GM18909 (cell line): ENCODE data around the gene MAPK6.
A peak's percentile ranks its signal among the peaks of the same experiment; 100 is the strongest.
"Not testable (repeated sequence)": the region's sequence is repeated elsewhere in the genome, so short reads cannot be mapped to it uniquely, and the experiment has no call there.

Source experiments
- ATAC-seq: cut with Tn5 transposase; IDR thresholded peaks from one replicate; pipeline ENCODE4 v1.9.1; 2021; ENCODE audit warnings: mild to moderate bottlenecking; ENCODE audit not compliant: unreplicated experiment, poor library complexity

MAPK6 gene

GRCh38 chr15:52018693-52019393 is at the start of gene MAPK6:
Gene MAPK6 (plus strand): TSS chr15:52019219. CDS start chr15:52046461, 27,242 bp downstream.
- ATAC-seq: peak; percentile 77

GRCh38 chr15:51969728-51970127 is 49.3 kb upstream of the MAPK6 start:
- ATAC-seq: no peak

GRCh38 chr15:51970132-51970817 is 48.7 kb upstream of the MAPK6 start:
- no peak for ATAC-seq

- peak; percentile 19 for ATAC-seq
These were observed 48.0 kb upstream of the MAPK6 start for GRCh38 chr15:51971032-51971374.

- peak; percentile 88 for ATAC-seq
These were observed 47.5 kb upstream of the MAPK6 start, which contains the start of gene LEO1 for GRCh38 chr15:51971375-51972133. Gene LEO1 (minus strand): TSS chr15:51971778. CDS start chr15:51971745, 33 bp downstream.

GRCh38 chr15:51973220-51973619 is 45.8 kb upstream of the MAPK6 start:
- ATAC-seq: no peak

- no peak for ATAC-seq
These were observed 45.2 kb upstream of the MAPK6 start for GRCh38 chr15:51973775-51974174.

GRCh38 chr15:51982013-51982769 is 36.8 kb upstream of the MAPK6 start:
- peak; percentile 94 for ATAC-seq

GRCh38 chr15:51982770-51983103 is 36.3 kb upstream of the MAPK6 start:
- ATAC-seq: no peak

- no peak for ATAC-seq
These were observed 27.9 kb upstream of the MAPK6 start for GRCh38 chr15:51991141-51991540.

- no peak for ATAC-seq
These were observed 26.1 kb upstream of the MAPK6 start for GRCh38 chr15:51992953-51993352.

GRCh38 chr15:52002351-52002750 is 16.7 kb upstream of the MAPK6 start:
- ATAC-seq: no peak

GRCh38 chr15:52003089-52003488 is 15.9 kb upstream of the MAPK6 start:
- not testable (repeated sequence) for ATAC-seq

GRCh38 chr15:52003710-52004109 is 15.3 kb upstream of the MAPK6 start:
- ATAC-seq: no peak

GRCh38 chr15:52004806-52005205 is 14.2 kb upstream of the MAPK6 start:
- ATAC-seq: no peak

- ATAC-seq: peak; percentile 76
These were observed 13.0 kb upstream of the MAPK6 start for GRCh38 chr15:52005748-52006701.

GRCh38 chr15:52006702-52007340 is 12.2 kb upstream of the MAPK6 start:
- ATAC-seq: peak; percentile 41

- ATAC-seq: no peak
These were observed 10.7 kb upstream of the MAPK6 start for GRCh38 chr15:52008359-52008697.
